GM23338 (cell line): ENCODE measurements around the gene DNASE1L2. TPM values are rescaled to one million over a fixed set of nuclear protein-coding genes. Genes with fewer than 3 reads are reported as not detected.

Source experiments
- ATAC-seq: fragments of 200-7000 bp; cut with Tn5 transposase; 3 replicates; pipeline ENCODE4 v1.9.1; 2020
- DNase-seq: peaks from one replicate; pipeline ENCODE4 v3.0.0-alpha.2; 2015; ENCODE audit warnings: low spot score
- H2AFZ ChIP-seq: fragments of 200-600 bp; sonication (generic); 2 replicates; pipeline ENCODE4 v1.8.0; 2016; ENCODE audit warnings: antibody characterized with exemption, mild to moderate bottlenecking, moderate library complexity
- H3F3A ChIP-seq: fragments of 200-600 bp; sonication (generic); replicated peaks from 2 replicates; pipeline ENCODE4 v1.8.0; 2017; ENCODE audit warnings: antibody characterized with exemption, mixed run types, low read depth
- H3K27ac ChIP-seq: fragments of 200-600 bp; sonication (generic); 2 replicates; pipeline ENCODE4 v1.6.1; 2016; ENCODE audit warnings: low read depth
- H3K27me3 ChIP-seq: fragments of 200-600 bp; sonication (generic); 2 replicates; pipeline ENCODE4 v1.8.0; 2016; ENCODE audit warnings: mild to moderate bottlenecking, mixed run types, moderate library complexity; ENCODE audit not compliant: insufficient read depth
- H3K36me3 ChIP-seq: fragments of 200-600 bp; sonication (generic); 2 replicates; pipeline ENCODE4 v1.8.0; 2016; ENCODE audit warnings: mild to moderate bottlenecking; ENCODE audit not compliant: insufficient read depth
- H3K4me1 ChIP-seq: fragments of 200-600 bp; sonication (generic); 2 replicates; pipeline ENCODE4 v1.8.0; 2016; ENCODE audit warnings: mild to moderate bottlenecking, moderate library complexity; ENCODE audit not compliant: insufficient read depth
- H3K4me2 ChIP-seq: fragments of 200-600 bp; sonication (generic); 2 replicates; pipeline ENCODE4 v1.7.1; 2017; ENCODE audit warnings: mixed run types
- H3K4me3 ChIP-seq: fragments of 200-600 bp; sonication (generic); 2 replicates; pipeline ENCODE4 v1.6.1; 2016; ENCODE audit warnings: mixed run types
- H3K79me2 ChIP-seq: fragments of 200-600 bp; sonication (generic); replicated peaks from 2 replicates; pipeline ENCODE4 v1.8.0; 2017; ENCODE audit warnings: mild to moderate bottlenecking; ENCODE audit not compliant: insufficient read depth
- H3K9me2 ChIP-seq: fragments of 200-600 bp; sonication (generic); 2 replicates; pipeline ENCODE4 v1.8.0; 2017; ENCODE audit not compliant: insufficient read depth
- H4K20me1 ChIP-seq: fragments of 200-600 bp; sonication (generic); replicated peaks from 2 replicates; pipeline ENCODE4 v1.8.0; 2017; ENCODE audit warnings: mild to moderate bottlenecking; ENCODE audit not compliant: insufficient read depth
- H3K27ac Mint-ChIP-seq: 2 replicates; pipeline ENCODE4 v1.8.0; 2020; ENCODE audit warnings: inconsistent platforms, mild to moderate bottlenecking, moderate library complexity, mixed read lengths
- H3K27me3 Mint-ChIP-seq: 3 replicates; pipeline ENCODE4 v1.8.0; 2022; ENCODE audit warnings: low read depth, mild to moderate bottlenecking, moderate library complexity, mixed read lengths, inconsistent platforms; ENCODE audit not compliant: insufficient read depth, poor library complexity
- H3K36me3 Mint-ChIP-seq: 3 replicates; pipeline ENCODE4 v1.8.0; 2021; ENCODE audit warnings: low read depth, mild to moderate bottlenecking, inconsistent platforms, moderate library complexity, mixed read lengths
- H3K4me1 Mint-ChIP-seq: 3 replicates; pipeline ENCODE4 v1.8.0; 2020; ENCODE audit warnings: mild to moderate bottlenecking, inconsistent platforms, mixed read lengths
- H3K4me3 Mint-ChIP-seq: 3 replicates; pipeline ENCODE4 v1.8.0; 2021; ENCODE audit warnings: moderate library complexity, mild to moderate bottlenecking, inconsistent platforms, mixed read lengths
- H3K9me3 Mint-ChIP-seq: 3 replicates; pipeline ENCODE4 v1.8.0; 2020; ENCODE audit warnings: moderate library complexity, mild to moderate bottlenecking, inconsistent platforms, mixed read lengths
- EZH2 ChIP-seq: fragments of 200-600 bp; sonication (generic); IDR thresholded peaks from one replicate; pipeline ENCODE4 v1.8.0; 2017; ENCODE audit warnings: antibody characterized with exemption, mild to moderate bottlenecking, low read depth; ENCODE audit not compliant: unreplicated experiment
- EZH2phosphoT487 ChIP-seq: fragments of 200-600 bp; sonication (generic); IDR thresholded peaks from one replicate; pipeline ENCODE4 v1.8.1; 2018; ENCODE audit warnings: antibody characterized with exemption; ENCODE audit not compliant: unreplicated experiment
- JUNB ChIP-seq: IDR thresholded peaks from one replicate; pipeline ENCODE4 v1.6.1; 2016; ENCODE audit warnings: antibody characterized with exemption; ENCODE audit not compliant: unreplicated experiment
- NANOG ChIP-seq: IDR thresholded peaks from 2 replicates; pipeline ENCODE4 v1.6.1; 2016; ENCODE audit warnings: antibody characterized with exemption, borderline replicate concordance
- ZNF114 ChIP-seq: fragments of 250-450 bp; sonication (Bioruptor Pico); IDR thresholded peaks from 2 replicates; pipeline ENCODE4 v1.5.0; 2020; ENCODE audit warnings: mild to moderate bottlenecking, moderate library complexity
- polyA plus RNA-seq: library from polyadenylated mRNA; unstranded; fragments of >200 nt; fragmentation: Nextera tagmentation; extraction: Ambion mirVana; gene quantifications from 2 replicates; pipeline ENCODE4 v1.2.1, GENCODE V29; 2016
- total RNA-seq: library from RNA; depleted of rRNA; stranded (reverse); fragments of >200 nt; shearing (Covaris generic); gene quantifications from 2 replicates; pipeline ENCODE4 v1.2.3, GENCODE V29; 2014
- TF ChIP-seq, protein P1 (sequence below), 2 experiments: fragments of 200-600 bp in 1 of 2; sonication (generic) in 1 of 2; conservative IDR thresholded peaks; 2 replicates each; pipeline versions ENCODE4 v1.5.1 to v1.6.1; 2016 to 2017; ENCODE audit warnings: antibody characterized with exemption in 2 of 2, low read depth in 2 of 2, mild to moderate bottlenecking in 2 of 2, moderate library complexity in 1 of 2
- TF ChIP-seq, protein P2 (sequence below): IDR thresholded peaks from 2 replicates; pipeline ENCODE4 v1.6.1; 2016; ENCODE audit warnings: antibody characterized with exemption

The DNASE1L2 gene
- total and polyA plus RNA-seq, 2 experiments from 2014 or later = 0.23 TPM; not detected in 1

DNA sequence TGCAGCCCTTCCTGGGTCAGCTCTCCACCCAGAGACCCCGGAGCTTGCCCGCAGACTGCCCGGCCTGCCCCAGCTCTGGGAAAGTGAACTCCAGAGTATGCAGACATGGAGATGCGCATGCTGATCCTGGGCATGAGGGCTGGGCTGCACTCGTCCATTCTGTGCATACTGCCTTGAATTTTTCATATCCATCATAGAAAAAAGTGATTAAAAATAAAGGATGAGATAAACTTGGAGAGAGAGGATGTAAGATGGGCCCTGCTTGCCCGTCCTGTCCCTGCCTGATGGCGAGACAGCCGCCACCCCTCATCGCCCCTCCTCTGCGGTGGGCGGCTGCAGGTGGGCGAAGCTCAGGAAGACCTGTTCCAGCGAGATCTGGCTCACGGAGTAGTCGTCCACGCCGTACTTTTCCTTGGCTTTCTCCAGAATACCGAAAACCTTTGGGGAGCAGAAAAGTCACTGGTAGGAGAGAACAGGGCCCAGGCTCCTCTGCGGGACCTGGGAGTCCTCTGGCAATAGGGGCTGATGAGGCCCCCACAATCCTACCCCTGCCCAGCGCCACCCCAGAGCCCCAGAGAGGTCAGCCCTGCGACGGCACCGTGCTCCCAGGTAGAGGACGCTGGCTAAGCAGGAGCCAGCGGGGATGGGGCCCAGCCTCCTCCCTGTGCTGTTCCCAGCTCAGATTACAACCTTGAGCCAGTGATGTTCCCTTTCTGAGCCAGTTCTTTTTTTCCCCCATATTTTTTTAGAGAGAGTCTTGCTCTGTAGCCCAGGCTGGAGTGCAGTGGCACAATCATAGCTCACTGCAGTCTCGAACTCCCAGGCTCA lies 40.3 kb downstream of the DNASE1L2 start:
- H3K9me3 Mint-ChIP-seq = no peaks in the 10 kb centered on the region
- no peak overlapping the region for H3K27ac Mint-ChIP-seq
- H3K4me3 ChIP-seq = no peak overlapping the region
- no peaks in the 10 kb centered on the region for H4K20me1 ChIP-seq
- no peak overlapping the region for H3K4me2 ChIP-seq
- H3K4me3 Mint-ChIP-seq = no peak overlapping the region; the same call in 2 of the 3 replicates
- H3K27me3 Mint-ChIP-seq = peaks cover 11% of the 10 kb centered on the region
- ATAC-seq (peak; percentile 53), DNase-seq (no peak)
- no peaks in the 10 kb centered on the region; the same call in 2 of the 3 replicates for H3K36me3 Mint-ChIP-seq
- H3F3A ChIP-seq = no peaks in the 10 kb centered on the region
- H3K4me1 ChIP-seq = no peaks in the 10 kb centered on the region
- no peaks in the 10 kb centered on the region for H3K79me2 ChIP-seq
- no peaks in the 10 kb centered on the region for H3K9me2 ChIP-seq
- H2AFZ ChIP-seq = no peak overlapping the region
- H3K27ac ChIP-seq = no peak overlapping the region
- H3K27me3 ChIP-seq = no peaks in the 10 kb centered on the region
- TF ChIP-seq ZNF114 (CRISPR knock-in tag) (no peak), JUNB (no peak), EZH2phosphoT487 (no peak), EZH2 (no peak), NANOG (no peak)
- TF ChIP-seq, protein P1, sequence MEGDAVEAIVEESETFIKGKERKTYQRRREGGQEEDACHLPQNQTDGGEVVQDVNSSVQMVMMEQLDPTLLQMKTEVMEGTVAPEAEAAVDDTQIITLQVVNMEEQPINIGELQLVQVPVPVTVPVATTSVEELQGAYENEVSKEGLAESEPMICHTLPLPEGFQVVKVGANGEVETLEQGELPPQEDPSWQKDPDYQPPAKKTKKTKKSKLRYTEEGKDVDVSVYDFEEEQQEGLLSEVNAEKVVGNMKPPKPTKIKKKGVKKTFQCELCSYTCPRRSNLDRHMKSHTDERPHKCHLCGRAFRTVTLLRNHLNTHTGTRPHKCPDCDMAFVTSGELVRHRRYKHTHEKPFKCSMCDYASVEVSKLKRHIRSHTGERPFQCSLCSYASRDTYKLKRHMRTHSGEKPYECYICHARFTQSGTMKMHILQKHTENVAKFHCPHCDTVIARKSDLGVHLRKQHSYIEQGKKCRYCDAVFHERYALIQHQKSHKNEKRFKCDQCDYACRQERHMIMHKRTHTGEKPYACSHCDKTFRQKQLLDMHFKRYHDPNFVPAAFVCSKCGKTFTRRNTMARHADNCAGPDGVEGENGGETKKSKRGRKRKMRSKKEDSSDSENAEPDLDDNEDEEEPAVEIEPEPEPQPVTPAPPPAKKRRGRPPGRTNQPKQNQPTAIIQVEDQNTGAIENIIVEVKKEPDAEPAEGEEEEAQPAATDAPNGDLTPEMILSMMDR (conservative IDR thresholded peaks at IDR 0.05; ENCODE audit: low read depth in 2 of 2) = no peak
- peaks cover 8% of the 10 kb centered on the region; the same call in 2 of the 3 replicates for H3K4me1 Mint-ChIP-seq
- H3K36me3 ChIP-seq = no peaks in the 10 kb centered on the region

DNA sequence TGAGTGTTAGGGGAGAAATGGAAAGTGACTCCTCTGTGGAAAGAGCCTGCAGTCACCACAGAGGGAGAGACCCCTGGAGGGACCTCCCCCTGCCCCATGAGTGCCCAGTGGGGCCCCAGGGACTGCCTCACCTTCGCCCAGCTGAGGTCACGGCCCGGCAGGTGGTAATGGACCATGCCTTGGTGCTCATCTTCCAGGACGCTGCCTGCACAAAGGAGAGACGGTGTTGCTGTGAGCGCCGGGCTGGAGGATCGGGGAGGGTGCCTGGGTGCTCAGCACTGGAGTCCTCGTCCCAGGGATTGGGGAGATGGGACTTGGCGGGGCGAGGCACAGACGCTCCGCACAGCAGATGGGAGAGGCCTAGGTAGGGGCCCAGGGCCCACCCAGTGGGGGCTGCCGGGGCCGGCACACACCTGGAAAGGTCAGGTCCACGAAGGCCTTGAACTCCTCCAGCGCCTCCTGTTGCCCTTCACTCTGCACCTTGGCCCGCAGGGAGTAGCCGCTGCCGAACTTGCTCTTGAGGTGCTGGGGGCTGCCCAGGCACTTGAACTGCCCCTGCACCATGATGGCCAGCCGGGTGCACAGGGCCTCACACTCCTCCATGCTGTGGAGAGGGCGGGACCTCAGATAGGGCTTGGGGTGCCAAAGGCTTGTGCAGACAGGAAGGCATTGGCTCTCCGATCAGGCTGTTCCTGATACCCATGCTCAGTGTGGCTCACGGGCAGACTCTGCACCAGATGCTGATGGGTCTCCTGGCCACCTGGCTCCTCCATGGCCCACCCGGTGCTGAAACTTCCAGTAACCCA lies 41.4 kb downstream of the DNASE1L2 start:
- ATAC-seq (no peak; the same call in 1 of the 3 replicates), DNase-seq (no peak)
- Histone ChIP-seq H3K27ac (no peak overlapping the region), H3F3A (no peaks in the 10 kb centered on the region), H3K36me3 (no peaks in the 10 kb centered on the region), H3K4me1 (no peaks in the 10 kb centered on the region), H3K9me2 (no peaks in the 10 kb centered on the region), H2AFZ (no peak overlapping the region; the same call in 1 of the 2 replicates), H3K4me2 (no peak overlapping the region), H3K4me3 (no peak overlapping the region), H3K27me3 (no peaks in the 10 kb centered on the region), H3K79me2 (no peaks in the 10 kb centered on the region), H4K20me1 (no peaks in the 10 kb centered on the region)
- Mint-ChIP-seq H3K4me3 (no peak overlapping the region), H3K4me1 (peaks cover 8% of the 10 kb centered on the region; the same call in 2 of the 3 replicates), H3K27ac (no peak overlapping the region), H3K36me3 (no peaks in the 10 kb centered on the region; the same call in 2 of the 3 replicates), H3K27me3 (peaks cover 11% of the 10 kb centered on the region), H3K9me3 (no peaks in the 10 kb centered on the region)
- TF ChIP-seq EZH2phosphoT487 = no peak
- no peak for TF ChIP-seq EZH2
- TF ChIP-seq, protein P1 (conservative IDR thresholded peaks at IDR 0.05; ENCODE audit: low read depth in 2 of 2) = no peak
- TF ChIP-seq ZNF114 (CRISPR knock-in tag) = no peak
- TF ChIP-seq, protein P2, sequence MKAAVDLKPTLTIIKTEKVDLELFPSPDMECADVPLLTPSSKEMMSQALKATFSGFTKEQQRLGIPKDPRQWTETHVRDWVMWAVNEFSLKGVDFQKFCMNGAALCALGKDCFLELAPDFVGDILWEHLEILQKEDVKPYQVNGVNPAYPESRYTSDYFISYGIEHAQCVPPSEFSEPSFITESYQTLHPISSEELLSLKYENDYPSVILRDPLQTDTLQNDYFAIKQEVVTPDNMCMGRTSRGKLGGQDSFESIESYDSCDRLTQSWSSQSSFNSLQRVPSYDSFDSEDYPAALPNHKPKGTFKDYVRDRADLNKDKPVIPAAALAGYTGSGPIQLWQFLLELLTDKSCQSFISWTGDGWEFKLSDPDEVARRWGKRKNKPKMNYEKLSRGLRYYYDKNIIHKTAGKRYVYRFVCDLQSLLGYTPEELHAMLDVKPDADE = no peak
